DOHH2 (cell line): Measurements from ENCODE around the gene CBX7.

Source experiments
- CTCF ChIP-seq: fragments of 200-600 bp; sonication (generic); IDR thresholded peaks from one replicate; pipeline ENCODE4 v1.5.1; 2014; ENCODE audit warnings: antibody characterized with exemption, mild to moderate bottlenecking, low read depth, low read length; ENCODE audit not compliant: poor library complexity, severe bottlenecking
- EZH2phosphoT487 ChIP-seq: fragments of 200-600 bp; sonication (generic); IDR thresholded peaks from 2 replicates; pipeline ENCODE4 v1.6.1; 2017; ENCODE audit warnings: borderline replicate concordance, mild to moderate bottlenecking, antibody characterized with exemption, low read length, moderate library complexity, mixed read lengths

- TF ChIP-seq CTCF, result no peak
- TF ChIP-seq EZH2phosphoT487, result no peak
Observed at GRCh38 chr22:39088685-39089032, 63.8 kb downstream of the CBX7 start.
